ENCODE results near the gene CCR5AS.
"Not testable (repeated sequence)": the region's sequence is repeated elsewhere in the genome, so short reads cannot be mapped to it uniquely, and the experiment has no call there.

CCR5AS gene

GRCh38 chr3:46388847-46389246 lies 18.0 kb downstream of the CCR5AS start:
- H3K4ac ChIP-seq (replicated peaks; ENCODE audit: insufficient read length, low read depth, low read length); FAIRE-seq; H3K79me1 ChIP-seq (ENCODE audit: low read depth, low read length); H3K18ac ChIP-seq (ENCODE audit: extremely low read depth, low read length); H3K79me2 ChIP-seq (ENCODE audit: control insufficient read depth in 1 of 2, insufficient read depth in 2 of 2, low read length in 2 of 2); H3K36me3 ChIP-seq (ENCODE audit: control insufficient read depth in 2 of 4, insufficient read depth in 4 of 4, low read length in 3 of 4); H2BK20ac ChIP-seq (ENCODE audit: low read length); H4K20me1 ChIP-seq (replicated peaks in 1 of 2; ENCODE audit: control insufficient read depth in 1 of 2, insufficient read depth in 2 of 2, low read length in 2 of 2); H3K27me3 ChIP-seq (replicated peaks in 1 of 4; ENCODE audit: control insufficient read depth in 3 of 4, extremely low read depth in 1 of 4, insufficient read depth in 3 of 4, low read length in 3 of 4); H4K8ac ChIP-seq (ENCODE audit: extremely low read depth, insufficient read depth, low read length); H3K4me3 ChIP-seq (ENCODE audit: extremely low read depth in 1 of 4, insufficient read depth in 2 of 4, low read depth in 3 of 4, low read length in 4 of 4); H3K23me2 ChIP-seq (ENCODE audit: low read depth, low read length); H2BK120ac ChIP-seq (replicated peaks; ENCODE audit: low read depth, low read length); H3K56ac ChIP-seq (replicated peaks; ENCODE audit: insufficient read length, low read depth, low read length); H3K27ac ChIP-seq (ENCODE audit: low read depth, low read length); H2BK15ac ChIP-seq (ENCODE audit: low read length); H2BK12ac ChIP-seq (ENCODE audit: low read depth, low read length); POLR2A ChIA-PET (ENCODE audit: partially characterized antibody); H2AK5ac ChIP-seq (ENCODE audit: low read depth, low read length); H3K9me3 ChIP-seq (ENCODE audit: insufficient read depth in 2 of 2, low read depth in 1 of 2, low read length in 1 of 2); H2AFZ ChIP-seq (ENCODE audit: low read length); H3K4me1 ChIP-seq (replicated peaks in 1 of 4; ENCODE audit: control insufficient read depth in 3 of 4, insufficient read depth in 4 of 4, low read length in 3 of 4); H4K91ac ChIP-seq (replicated peaks; ENCODE audit: insufficient read length, low read length); H3K4me2 ChIP-seq (ENCODE audit: insufficient read depth in 1 of 2, low read depth in 2 of 2, low read length in 2 of 2); H3K9ac ChIP-seq (replicated peaks in 1 of 4; ENCODE audit: extremely low read depth in 1 of 4, low read depth in 3 of 4, low read length in 3 of 4); H4K5ac ChIP-seq (ENCODE audit: insufficient read length, low read depth, low read length); H2BK5ac ChIP-seq (ENCODE audit: low read depth, low read length); H3K23ac ChIP-seq (ENCODE audit: insufficient read length); DNase-seq (ENCODE audit: low read depth in 1 of 2, low spot score in 2 of 2); H3K14ac ChIP-seq (ENCODE audit: insufficient read length): not testable (repeated sequence)
- 88% methylated on average over 4 of the region's 4 CpGs; no CpG with 5 or more reads in 1 of the 2 experiments for WGBS, 2 experiments (ENCODE audit: extremely low coverage in 1 of 2, insufficient coverage in 1 of 2, insufficient read length in 1 of 2, insufficient replicate concordance in 2 of 2, low coverage in 1 of 2, low lambda C conversion rate in 2 of 2, missing lambda C conversion rate in 1 of 2)
- CTCF ChIA-PET (ENCODE audit: partially characterized antibody): interaction anchor here (0.8 to 1.5 kb wide), 5 partner anchors 9 to 240 kb away, joined by 3 to 6 read pairs (median 3); no protein-coding TSS in a partner anchor
